SU-DHL-6 (cell line): ENCODE measurements around the gene MDC1.

Experiments used
- H2AFZ ChIP-seq: fragments of 200-600 bp; sonication (generic); 2 replicates; pipeline ENCODE4 v1.6.1; 2014; ENCODE audit warnings: low read depth, mild to moderate bottlenecking, moderate library complexity, mixed read lengths, antibody characterized with exemption, low read length; ENCODE audit not compliant: severe bottlenecking
- H3F3A ChIP-seq: fragments of 200-600 bp; shearing (Covaris generic); 2 replicates; pipeline ENCODE4 v1.6.0; 2016; ENCODE audit warnings: antibody characterized with exemption, mild to moderate bottlenecking; ENCODE audit not compliant: insufficient read depth
- H3K27ac ChIP-seq: fragments of 200-600 bp; sonication (generic); 2 replicates; pipeline ENCODE4 v1.5.1; 2016; ENCODE audit warnings: low read depth, mild to moderate bottlenecking, low read length, moderate library complexity, mixed read lengths
- H3K27me3 ChIP-seq: fragments of 200-600 bp; sonication (generic), shearing (Covaris generic); 2 replicates; pipeline ENCODE4 v1.6.0; 2014; ENCODE audit warnings: mild to moderate bottlenecking, low read length
- H3K36me3 ChIP-seq: fragments of 200-600 bp; sonication (generic); 2 replicates; pipeline ENCODE4 v1.6.1; 2014; ENCODE audit warnings: mild to moderate bottlenecking, low read length, mixed read lengths
- H3K4me2 ChIP-seq: fragments of 300-600, 200-600 bp; shearing (Covaris generic), sonication (generic); 2 replicates; pipeline ENCODE4 v1.6.0; 2014; ENCODE audit warnings: low read length, low read depth, mild to moderate bottlenecking; ENCODE audit not compliant: poor library complexity, severe bottlenecking
- H3K4me3 ChIP-seq: fragments of 200-600 bp; sonication (generic); 2 replicates; pipeline ENCODE4 v1.5.1; 2014; ENCODE audit warnings: antibody characterized with exemption, low read length, mild to moderate bottlenecking, mixed read lengths; ENCODE audit not compliant: insufficient read depth, poor library complexity, severe bottlenecking
- H3K79me2 ChIP-seq: fragments of 200-600 bp; sonication (generic); 2 replicates; pipeline ENCODE4 v1.6.1; 2014; ENCODE audit warnings: mild to moderate bottlenecking, low read length, moderate library complexity; ENCODE audit not compliant: insufficient read depth
- H3K9ac ChIP-seq: fragments of 200-600 bp; sonication (generic); 2 replicates; pipeline ENCODE4 v1.7.0; 2014; ENCODE audit warnings: mild to moderate bottlenecking, low read length
- H3K9me2 ChIP-seq: fragments of 200-600 bp; sonication (generic); replicated peaks from 2 replicates; pipeline ENCODE4 v1.6.1; 2014; ENCODE audit warnings: low read length; ENCODE audit not compliant: insufficient read depth
- H3K9me3 ChIP-seq: fragments of 200-600 bp; sonication (generic); 2 replicates; pipeline ENCODE4 v1.6.1; 2014; ENCODE audit warnings: low read length, mixed read lengths; ENCODE audit not compliant: insufficient read depth
- H4K20me1 ChIP-seq: fragments of 200-600 bp; sonication (generic); 2 replicates; pipeline ENCODE4 v1.6.1; 2014; ENCODE audit warnings: low read depth, mild to moderate bottlenecking, antibody characterized with exemption, low read length, moderate library complexity, mixed read lengths
- CTCF ChIP-seq: fragments of 200-600 bp; sonication (generic); IDR thresholded peaks from one replicate; pipeline ENCODE4 v1.5.1; 2017; ENCODE audit warnings: antibody characterized with exemption, mild to moderate bottlenecking, low read length, moderate library complexity; ENCODE audit not compliant: insufficient read depth, poor library complexity, severe bottlenecking
- EZH2phosphoT487 ChIP-seq: fragments of 200-600 bp; sonication (generic), shearing (Covaris generic); conservative IDR thresholded peaks from 2 replicates; pipeline ENCODE4 v1.6.1; 2018; ENCODE audit warnings: mild to moderate bottlenecking, antibody characterized with exemption, low read length, moderate library complexity, mixed read lengths

MDC1 gene

GRCh38 chr6:30763618-30764489, 46.8 kb upstream of the MDC1 start:
- H3K4me3 ChIP-seq: no peak overlapping the region
- H3K27ac ChIP-seq: no peak overlapping the region
- no peak for TF ChIP-seq EZH2phosphoT487
- TF ChIP-seq CTCF: no peak
- H3K9me3 ChIP-seq: no peaks in the 10 kb centered on the region
- H3K9me2 ChIP-seq: no peaks in the 10 kb centered on the region
- H3K9ac ChIP-seq: no peak overlapping the region
- H3K4me2 ChIP-seq: no peak overlapping the region
- H3K36me3 ChIP-seq: no peaks in the 10 kb centered on the region
- no peak overlapping the region for H2AFZ ChIP-seq
- H3K79me2 ChIP-seq: no peaks in the 10 kb centered on the region
- no peaks in the 10 kb centered on the region for H3K27me3 ChIP-seq
- H4K20me1 ChIP-seq: no peaks in the 10 kb centered on the region
- no peaks in the 10 kb centered on the region for H3F3A ChIP-seq

GRCh38 chr6:30763155-30763617, 46.1 kb upstream of the MDC1 start:
- Histone ChIP-seq H3K27ac (no peak overlapping the region), H4K20me1 (no peaks in the 10 kb centered on the region), H3K27me3 (no peaks in the 10 kb centered on the region), H3K79me2 (no peaks in the 10 kb centered on the region), H3K4me2 (no peak overlapping the region), H3F3A (no peaks in the 10 kb centered on the region), H2AFZ (no peak overlapping the region), H3K36me3 (no peaks in the 10 kb centered on the region), H3K9ac (no peak overlapping the region), H3K4me3 (no peak overlapping the region), H3K9me2 (no peaks in the 10 kb centered on the region), H3K9me3 (no peaks in the 10 kb centered on the region)
- TF ChIP-seq EZH2phosphoT487 (no peak), CTCF (no peak)

GRCh38 chr6:30761791-30762429, 44.8 kb upstream of the MDC1 start:
- no peak overlapping the region for H3K9ac ChIP-seq
- no peaks in the 10 kb centered on the region for H3K36me3 ChIP-seq
- H3K79me2 ChIP-seq: no peaks in the 10 kb centered on the region
- no peak overlapping the region for H3K27ac ChIP-seq
- no peaks in the 10 kb centered on the region for H3K9me3 ChIP-seq
- no peak for TF ChIP-seq CTCF
- no peak for TF ChIP-seq EZH2phosphoT487
- no peak overlapping the region for H3K4me2 ChIP-seq
- H3K4me3 ChIP-seq: no peak overlapping the region
- no peaks in the 10 kb centered on the region for H3K9me2 ChIP-seq
- no peaks in the 10 kb centered on the region for H3K27me3 ChIP-seq
- H3F3A ChIP-seq: no peaks in the 10 kb centered on the region
- no peaks in the 10 kb centered on the region for H4K20me1 ChIP-seq
- no peak overlapping the region for H2AFZ ChIP-seq
